ENCODE measurements around the gene PANX3.

The PANX3 gene

DNA sequence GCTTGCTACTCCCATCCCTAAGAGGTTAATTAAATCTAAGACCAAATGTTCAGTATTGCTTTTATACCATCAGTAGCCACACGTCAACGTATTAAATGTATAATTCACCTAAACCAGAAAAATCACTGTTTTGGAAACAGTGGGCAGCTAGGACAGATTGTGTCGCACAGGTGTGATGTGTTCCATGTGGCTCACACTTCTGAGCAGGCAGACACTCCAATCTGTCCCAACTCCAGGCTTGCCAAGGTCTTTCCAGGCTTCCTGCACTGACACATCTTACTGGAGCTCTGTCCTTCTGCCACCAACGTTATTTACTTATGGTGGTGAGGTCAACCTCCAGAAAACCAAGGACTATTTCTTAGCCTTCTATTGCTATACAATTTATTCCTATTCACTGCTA, 50.9 kb downstream of the PANX3 start (continued):
- TF ChIP-seq ZNF70 (CRISPR knock-in tag; IDR thresholded peaks at IDR 0.05) (no peak), SNAI2 (CRISPR knock-in tag; IDR thresholded peaks at IDR 0.05) (no peak), ESRRG (CRISPR knock-in tag; IDR thresholded peaks at IDR 0.05) (no peak), RARB (CRISPR knock-in tag; IDR thresholded peaks at IDR 0.05) (no peak), OSR1 (CRISPR knock-in tag; IDR thresholded peaks at IDR 0.05) (no peak), TCF4 (CRISPR knock-in tag; IDR thresholded peaks at IDR 0.05; ENCODE audit: borderline replicate concordance) (no peak)
- TF ChIP-seq, protein P1, sequence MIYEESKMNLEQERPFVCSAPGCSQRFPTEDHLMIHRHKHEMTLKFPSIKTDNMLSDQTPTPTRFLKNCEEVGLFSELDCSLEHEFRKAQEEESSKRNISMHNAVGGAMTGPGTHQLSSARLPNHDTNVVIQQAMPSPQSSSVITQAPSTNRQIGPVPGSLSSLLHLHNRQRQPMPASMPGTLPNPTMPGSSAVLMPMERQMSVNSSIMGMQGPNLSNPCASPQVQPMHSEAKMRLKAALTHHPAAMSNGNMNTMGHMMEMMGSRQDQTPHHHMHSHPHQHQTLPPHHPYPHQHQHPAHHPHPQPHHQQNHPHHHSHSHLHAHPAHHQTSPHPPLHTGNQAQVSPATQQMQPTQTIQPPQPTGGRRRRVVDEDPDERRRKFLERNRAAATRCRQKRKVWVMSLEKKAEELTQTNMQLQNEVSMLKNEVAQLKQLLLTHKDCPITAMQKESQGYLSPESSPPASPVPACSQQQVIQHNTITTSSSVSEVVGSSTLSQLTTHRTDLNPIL (CRISPR knock-in tag; IDR thresholded peaks at IDR 0.05; ENCODE audit: low read depth): no peak

DNA sequence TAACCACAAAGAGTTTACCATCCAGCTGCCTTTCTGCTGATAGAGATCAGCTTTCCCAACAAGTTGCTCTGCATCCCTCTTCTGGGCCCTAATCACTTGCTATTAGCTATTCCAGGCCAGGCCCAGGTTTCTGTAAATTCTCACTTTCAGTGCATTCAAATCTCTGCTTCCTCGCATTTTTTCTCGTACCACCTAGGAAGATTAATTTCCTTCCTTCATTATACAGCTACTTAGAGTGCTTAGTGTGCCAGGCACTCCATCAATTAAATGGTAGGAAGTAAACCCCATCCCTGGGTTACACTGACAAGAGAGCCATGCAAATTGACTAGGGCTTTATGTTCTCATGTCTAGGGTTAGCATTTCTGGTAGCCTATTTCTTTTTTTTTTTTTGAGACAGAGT, 52.6 kb downstream of the PANX3 start:
- TF ChIP-seq TCF4 (CRISPR knock-in tag; IDR thresholded peaks at IDR 0.05; ENCODE audit: borderline replicate concordance) (no peak), BACH2 (CRISPR knock-in tag; IDR thresholded peaks at IDR 0.05; ENCODE audit: borderline replicate concordance) (no peak)

DNA sequence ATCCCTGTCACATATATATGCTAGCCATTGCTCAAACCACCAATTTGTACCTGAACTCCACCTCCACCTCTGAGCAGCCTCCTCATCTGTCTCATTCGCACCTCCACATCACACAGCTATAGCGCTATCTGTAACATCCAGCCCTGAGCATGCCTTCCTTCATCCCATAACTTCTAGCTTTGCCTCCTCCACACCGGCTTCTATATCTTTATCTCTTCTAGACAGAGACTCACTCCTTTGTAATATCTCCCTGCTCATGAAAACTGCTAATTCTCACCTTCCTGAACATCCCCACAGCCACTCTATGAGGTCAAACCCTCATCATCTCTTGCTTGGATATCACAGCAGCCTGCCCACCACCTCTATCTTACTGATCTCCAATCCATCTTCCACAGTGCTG, 56.4 kb downstream of the PANX3 start:
- no peak for ATAC-seq
- TF ChIP-seq, protein P2, sequence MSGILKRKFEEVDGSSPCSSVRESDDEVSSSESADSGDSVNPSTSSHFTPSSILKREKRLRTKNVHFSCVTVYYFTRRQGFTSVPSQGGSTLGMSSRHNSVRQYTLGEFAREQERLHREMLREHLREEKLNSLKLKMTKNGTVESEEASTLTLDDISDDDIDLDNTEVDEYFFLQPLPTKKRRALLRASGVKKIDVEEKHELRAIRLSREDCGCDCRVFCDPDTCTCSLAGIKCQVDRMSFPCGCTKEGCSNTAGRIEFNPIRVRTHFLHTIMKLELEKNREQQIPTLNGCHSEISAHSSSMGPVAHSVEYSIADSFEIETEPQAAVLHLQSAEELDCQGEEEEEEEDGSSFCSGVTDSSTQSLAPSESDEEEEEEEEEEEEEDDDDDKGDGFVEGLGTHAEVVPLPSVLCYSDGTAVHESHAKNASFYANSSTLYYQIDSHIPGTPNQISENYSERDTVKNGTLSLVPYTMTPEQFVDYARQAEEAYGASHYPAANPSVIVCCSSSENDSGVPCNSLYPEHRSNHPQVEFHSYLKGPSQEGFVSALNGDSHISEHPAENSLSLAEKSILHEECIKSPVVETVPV (CRISPR knock-in tag; IDR thresholded peaks at IDR 0.05): no peak
- TF ChIP-seq ESRRG (CRISPR knock-in tag; IDR thresholded peaks at IDR 0.05) (no peak), OSR1 (CRISPR knock-in tag; IDR thresholded peaks at IDR 0.05) (no peak), ZNF70 (CRISPR knock-in tag; IDR thresholded peaks at IDR 0.05) (no peak)

More for the DNA sequence above, 52.6 kb downstream of the PANX3 start:
- ATAC-seq: no peak

DNA sequence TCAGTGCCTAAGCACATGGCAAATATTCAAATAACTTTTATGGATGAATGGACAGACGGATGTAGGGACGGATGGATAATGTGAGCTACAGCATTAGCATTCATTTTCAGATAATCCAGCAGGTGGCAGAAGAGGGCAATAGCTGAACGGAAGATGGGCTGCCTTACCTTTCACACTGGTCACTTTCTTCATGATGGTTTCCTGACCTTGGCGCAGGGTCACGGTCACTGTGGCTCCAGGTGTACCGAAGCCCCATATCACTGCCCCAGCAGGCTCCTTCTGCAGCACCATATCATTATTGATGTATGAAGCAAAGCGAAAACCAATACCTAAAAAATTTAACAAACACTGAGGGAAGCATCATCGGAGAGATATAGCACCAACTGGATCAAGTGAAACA, 58.0 kb downstream of the PANX3 start:
- TF ChIP-seq RARB (CRISPR knock-in tag; IDR thresholded peaks at IDR 0.05) (no peak), ARNTL (CRISPR knock-in tag; IDR thresholded peaks at IDR 0.05; ENCODE audit: borderline replicate concordance, low read depth) (no peak), OSR1 (CRISPR knock-in tag; IDR thresholded peaks at IDR 0.05) (no peak), ZC3H10 (CRISPR knock-in tag; IDR thresholded peaks at IDR 0.05) (no peak), ZFP30 (CRISPR knock-in tag; IDR thresholded peaks at IDR 0.05) (no peak)
- TF ChIP-seq, protein P3, sequence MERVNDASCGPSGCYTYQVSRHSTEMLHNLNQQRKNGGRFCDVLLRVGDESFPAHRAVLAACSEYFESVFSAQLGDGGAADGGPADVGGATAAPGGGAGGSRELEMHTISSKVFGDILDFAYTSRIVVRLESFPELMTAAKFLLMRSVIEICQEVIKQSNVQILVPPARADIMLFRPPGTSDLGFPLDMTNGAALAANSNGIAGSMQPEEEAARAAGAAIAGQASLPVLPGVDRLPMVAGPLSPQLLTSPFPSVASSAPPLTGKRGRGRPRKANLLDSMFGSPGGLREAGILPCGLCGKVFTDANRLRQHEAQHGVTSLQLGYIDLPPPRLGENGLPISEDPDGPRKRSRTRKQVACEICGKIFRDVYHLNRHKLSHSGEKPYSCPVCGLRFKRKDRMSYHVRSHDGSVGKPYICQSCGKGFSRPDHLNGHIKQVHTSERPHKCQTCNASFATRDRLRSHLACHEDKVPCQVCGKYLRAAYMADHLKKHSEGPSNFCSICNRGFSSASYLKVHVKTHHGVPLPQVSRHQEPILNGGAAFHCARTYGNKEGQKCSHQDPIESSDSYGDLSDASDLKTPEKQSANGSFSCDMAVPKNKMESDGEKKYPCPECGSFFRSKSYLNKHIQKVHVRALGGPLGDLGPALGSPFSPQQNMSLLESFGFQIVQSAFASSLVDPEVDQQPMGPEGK (CRISPR knock-in tag; IDR thresholded peaks at IDR 0.05; ENCODE audit: borderline replicate concordance): no peak
- peak; percentile 39; the same call in 2 of the 3 replicates for ATAC-seq

All from SK-N-SH treated with all-trans-retinoic acid at 6 μM for 48 hours (cell line).